CD14-positive monocyte (primary cell): Measurements from ENCODE around the gene BLNK. TPM values are rescaled to one million over a fixed set of nuclear protein-coding genes. Genes with fewer than 3 reads are reported as not detected.
A peak's percentile ranks its signal among the peaks of the same experiment; 100 is the strongest.

Experiments
- DNase-seq, 3 donors: peaks; one replicate each; pipeline ENCODE4 v3.0.0-alpha.2; 2011 to 2022
- H2AFZ ChIP-seq: 2 replicates; pipeline ENCODE4 v1.6.0; 2012; ENCODE audit warnings: mild to moderate bottlenecking, low read depth, low read length, inconsistent platforms; ENCODE audit not compliant: insufficient read depth, poor library complexity, severe bottlenecking
- H3K27ac ChIP-seq, 2 donors: 1 replicate in 1 of 2; 2 replicates in 1 of 2; pipeline ENCODE4 v1.5.1; 2012 to 2013; ENCODE audit warnings: low read length in 2 of 2, control low read depth in 1 of 2, inconsistent platforms in 1 of 2, low read depth in 1 of 2, mild to moderate bottlenecking in 1 of 2
- H3K27me3 ChIP-seq, 2 donors: one replicate each; pipeline versions ENCODE4 v1.6.0 to v1.6.1; 2011 to 2013; ENCODE audit warnings: low read length in 2 of 2; ENCODE audit not compliant: control insufficient read depth in 2 of 2, insufficient read depth in 2 of 2
- H3K36me3 ChIP-seq, 2 donors: replicated peaks in 1 of 2; 1 replicate in 1 of 2; 2 replicates in 1 of 2; pipeline versions ENCODE4 v1.5.1 to v1.6.1; 2012 to 2013; ENCODE audit warnings: low read length in 2 of 2, control low read depth in 1 of 2, inconsistent platforms in 1 of 2, mild to moderate bottlenecking in 1 of 2; ENCODE audit not compliant: insufficient read depth in 2 of 2, control insufficient read depth in 1 of 2
- H3K4me1 ChIP-seq, 2 donors: 1 replicate in 1 of 2; 2 replicates in 1 of 2; pipeline versions ENCODE4 v1.5.1 to v1.6.1; 2012 to 2013; ENCODE audit warnings: low read length in 2 of 2, control low read depth in 1 of 2, inconsistent platforms in 1 of 2, mild to moderate bottlenecking in 1 of 2, moderate library complexity in 1 of 2; ENCODE audit not compliant: insufficient read depth in 2 of 2, control insufficient read depth in 1 of 2
- H3K4me2 ChIP-seq: replicated peaks from 2 replicates; pipeline ENCODE3; 2012; ENCODE audit warnings: low read length, moderate library complexity, mild to moderate bottlenecking; ENCODE audit not compliant: poor library complexity, severe bottlenecking; ENCODE audit errors: extremely low read depth
- H3K4me3 ChIP-seq, 3 experiments: fragments of 200-600 bp in 1 of 3; sonication (generic) in 1 of 3; replicated peaks in 1 of 3; 1 replicate in 2 of 3; 2 replicates in 1 of 3; pipeline ENCODE4 v1.5.1; 2011 to 2013; ENCODE audit warnings: low read length in 3 of 3, mild to moderate bottlenecking in 3 of 3, control low read depth in 2 of 3, low read depth in 2 of 3, inconsistent platforms in 1 of 3, moderate library complexity in 1 of 3
- H3K79me2 ChIP-seq: 2 replicates; pipeline ENCODE4 v1.6.0; 2012; ENCODE audit warnings: mild to moderate bottlenecking, control low read depth, inconsistent platforms, low read length, moderate library complexity; ENCODE audit not compliant: insufficient read depth
- H3K9ac ChIP-seq: 2 replicates; pipeline ENCODE4 v1.6.0; 2017; ENCODE audit warnings: low read length, mild to moderate bottlenecking; ENCODE audit not compliant: insufficient read depth, poor library complexity, severe bottlenecking
- H3K9me3 ChIP-seq, 2 donors: replicated peaks in 1 of 2; 1 replicate in 1 of 2; 2 replicates in 1 of 2; pipeline versions ENCODE4 v1.5.1 to v1.6.1; 2012 to 2013; ENCODE audit warnings: low read length in 2 of 2, control low read depth in 1 of 2; ENCODE audit not compliant: control insufficient read depth in 1 of 2, insufficient read depth in 1 of 2
- H4K20me1 ChIP-seq: 2 replicates; pipeline ENCODE4 v1.6.0; 2012; ENCODE audit warnings: mild to moderate bottlenecking, low read length, control low read depth, moderate library complexity; ENCODE audit not compliant: insufficient read depth
- H3K27ac Mint-ChIP-seq, 7 donors: one replicate each; pipeline ENCODE4 v1.8.0; 2020; ENCODE audit warnings: mild to moderate bottlenecking in 7 of 7, mixed read lengths in 7 of 7, moderate library complexity in 6 of 7, inconsistent platforms in 2 of 7
- H3K27me3 Mint-ChIP-seq, 3 donors: one replicate each; pipeline ENCODE4 v1.8.0; 2021 to 2022; ENCODE audit warnings: low read depth in 3 of 3, mild to moderate bottlenecking in 3 of 3, mixed read lengths in 3 of 3, moderate library complexity in 3 of 3, inconsistent platforms in 1 of 3
- H3K36me3 Mint-ChIP-seq, 2 donors: one replicate each; pipeline ENCODE4 v1.8.0; 2020; ENCODE audit warnings: mixed read lengths in 2 of 2, inconsistent platforms in 1 of 2, mild to moderate bottlenecking in 1 of 2
- H3K4me1 Mint-ChIP-seq: one replicate; pipeline ENCODE4 v1.8.0; 2020; ENCODE audit warnings: mild to moderate bottlenecking, mixed read lengths
- H3K4me3 Mint-ChIP-seq, 2 donors: one replicate each; pipeline ENCODE4 v1.8.0; 2020; ENCODE audit warnings: mild to moderate bottlenecking in 2 of 2, mixed read lengths in 2 of 2, moderate library complexity in 1 of 2
- H3K9me3 Mint-ChIP-seq, 7 donors: one replicate each; pipeline ENCODE4 v1.8.0; 2020 to 2022; ENCODE audit warnings: mixed read lengths in 7 of 7, mild to moderate bottlenecking in 6 of 7, moderate library complexity in 6 of 7, inconsistent platforms in 2 of 7
- WGBS: methylation state at CpG from one replicate; pipeline ENCODE4 v1.1.5; 2013; ENCODE audit warnings: missing lambda C conversion rate; ENCODE audit not compliant: insufficient coverage; 5-methylcytosine and 5-hydroxymethylcytosine counted together
- intact Hi-C, 2 donors: fragments of 100-400 bp; cut with micrococcal nuclease; formaldehyde crosslinking; loops; one replicate each; pipeline versions ENCODE4 v1.15.0 to v1.15.1; 2023
- polyA plus RNA-seq, 3 donors: library from polyadenylated mRNA; depleted of rRNA in 1 of 3; unstranded in 2 of 3; stranded (reverse) in 1 of 3; fragments of 300-500 nt in 2 of 3; fragments of >200 nt in 1 of 3; fragmentation: Illumina TruSeq in 2 of 3; gene quantifications; 1 replicate in 2 of 3; 2 replicates in 1 of 3; pipeline ENCODE4 v1.2.3, GENCODE V29; 2012 to 2021
- TF ChIP-seq, protein P1 (sequence below): fragments of 200-600 bp; IDR thresholded peaks from one replicate; pipeline ENCODE4 v1.8.0; 2022; ENCODE audit warnings: antibody characterized with exemption, mild to moderate bottlenecking

The BLNK gene
- polyA plus RNA-seq, 3 donors, result 1.4 to 1.9 (median 1.5) TPM

DNA sequence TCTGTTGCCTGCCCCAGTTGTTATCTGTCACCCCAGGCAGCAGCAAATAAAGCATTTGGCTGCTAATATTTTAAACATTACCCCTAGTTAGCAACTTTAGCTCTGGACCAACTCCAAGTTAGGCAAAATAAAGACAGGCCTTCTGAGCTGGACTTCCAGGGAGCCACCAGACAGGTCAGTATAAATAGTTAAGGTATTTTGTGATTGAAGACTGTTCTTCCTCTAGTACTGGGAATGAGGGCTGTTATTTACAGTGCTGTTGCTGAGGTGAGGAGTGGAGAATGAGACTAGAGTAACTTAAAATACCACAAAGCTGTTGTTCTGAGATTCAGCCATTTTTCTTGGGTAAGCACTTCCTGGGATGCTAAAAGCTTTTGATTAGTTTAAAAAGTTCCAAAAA is 101.1 kb downstream of the BLNK start:
- Histone ChIP-seq H3K9me3 (peaks cover 25 to 43% of the 10 kb centered on the region in 2 donors), H3K4me1 (no peaks in the 10 kb centered on the region), H3K9ac (no peak overlapping the region), H3K79me2 (no peaks in the 10 kb centered on the region), H3K36me3 (no peaks in the 10 kb centered on the region), H3K27me3 (no peaks in the 10 kb centered on the region), H3K4me2 (no peak overlapping the region), H2AFZ (no peak overlapping the region), H4K20me1 (no peaks in the 10 kb centered on the region), H3K4me3 (no peak overlapping the region), H3K27ac (no peak overlapping the region)
- intact Hi-C loops, result no loop called here
- peaks cover 29 to 68% (median 56%) of the 10 kb centered on the region in 7 donors for H3K9me3 Mint-ChIP-seq
- no peak overlapping the region for H3K4me3 Mint-ChIP-seq
- H3K4me1 Mint-ChIP-seq, result no peaks in the 10 kb centered on the region
- H3K27me3 Mint-ChIP-seq, result peaks cover 0 to 2% (median 0%) of the 10 kb centered on the region in 3 donors
- H3K36me3 Mint-ChIP-seq, result peaks cover 3 to 11% of the 10 kb centered on the region in 2 donors
- H3K27ac Mint-ChIP-seq, result peak overlapping the region in 1 of 7 donors; percentile 53
- DNase-seq, result no peak
- TF ChIP-seq, protein P1, sequence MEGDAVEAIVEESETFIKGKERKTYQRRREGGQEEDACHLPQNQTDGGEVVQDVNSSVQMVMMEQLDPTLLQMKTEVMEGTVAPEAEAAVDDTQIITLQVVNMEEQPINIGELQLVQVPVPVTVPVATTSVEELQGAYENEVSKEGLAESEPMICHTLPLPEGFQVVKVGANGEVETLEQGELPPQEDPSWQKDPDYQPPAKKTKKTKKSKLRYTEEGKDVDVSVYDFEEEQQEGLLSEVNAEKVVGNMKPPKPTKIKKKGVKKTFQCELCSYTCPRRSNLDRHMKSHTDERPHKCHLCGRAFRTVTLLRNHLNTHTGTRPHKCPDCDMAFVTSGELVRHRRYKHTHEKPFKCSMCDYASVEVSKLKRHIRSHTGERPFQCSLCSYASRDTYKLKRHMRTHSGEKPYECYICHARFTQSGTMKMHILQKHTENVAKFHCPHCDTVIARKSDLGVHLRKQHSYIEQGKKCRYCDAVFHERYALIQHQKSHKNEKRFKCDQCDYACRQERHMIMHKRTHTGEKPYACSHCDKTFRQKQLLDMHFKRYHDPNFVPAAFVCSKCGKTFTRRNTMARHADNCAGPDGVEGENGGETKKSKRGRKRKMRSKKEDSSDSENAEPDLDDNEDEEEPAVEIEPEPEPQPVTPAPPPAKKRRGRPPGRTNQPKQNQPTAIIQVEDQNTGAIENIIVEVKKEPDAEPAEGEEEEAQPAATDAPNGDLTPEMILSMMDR, result no peak

DNA sequence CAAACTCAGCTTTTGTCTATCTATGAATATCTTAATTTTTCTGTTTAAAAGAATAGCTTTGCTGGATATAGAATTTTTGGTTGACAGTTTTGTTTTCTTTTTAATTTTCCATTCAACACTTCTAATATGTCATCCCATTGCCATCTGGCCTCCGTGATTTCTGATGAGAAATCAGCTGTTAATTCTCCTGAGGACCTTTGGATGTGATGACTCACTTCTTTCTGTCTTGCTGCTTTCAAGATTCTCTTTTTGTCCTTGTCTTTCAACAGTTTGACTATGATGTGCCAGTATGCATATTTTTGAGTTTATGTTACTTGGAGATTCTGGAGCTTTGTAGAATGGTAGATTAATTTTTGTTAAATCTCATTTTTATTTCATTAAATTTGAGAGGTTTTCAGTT is 102.8 kb downstream of the BLNK start:
- H3K27ac ChIP-seq, result no peak overlapping the region
- H3K36me3 ChIP-seq, result no peaks in the 10 kb centered on the region
- 100% methylated on average over 1 of the region's 1 CpG for WGBS
- no peaks in the 10 kb centered on the region for H3K4me1 ChIP-seq
- Mint-ChIP-seq H3K27me3 (peaks cover 0 to 1% (median 0%) of the 10 kb centered on the region in 3 donors), H3K4me3 (no peak overlapping the region), H3K36me3 (peaks cover 11 to 19% of the 10 kb centered on the region in 2 donors), H3K27ac (no peak overlapping the region), H3K9me3 (peaks cover 28 to 59% (median 53%) of the 10 kb centered on the region in 7 donors), H3K4me1 (no peaks in the 10 kb centered on the region)
- TF ChIP-seq, protein P1, result no peak
- no peak for DNase-seq
- H3K27me3 ChIP-seq, result no peaks in the 10 kb centered on the region
- no peak overlapping the region for H3K9ac ChIP-seq
- intact Hi-C loops, result no loop called here
- peaks cover 22 to 43% of the 10 kb centered on the region in 2 donors for H3K9me3 ChIP-seq
- no peak overlapping the region for H3K4me2 ChIP-seq
- no peaks in the 10 kb centered on the region for H4K20me1 ChIP-seq
- no peaks in the 10 kb centered on the region for H3K79me2 ChIP-seq
- no peak overlapping the region for H2AFZ ChIP-seq
- H3K4me3 ChIP-seq, result no peak overlapping the region
